ENCODE measurements around the gene DHRS1.

DHRS1 gene

GRCh38 chr14:24263848-24264247 lies 35.7 kb downstream of the DHRS1 start:
- DNase-seq (ENCODE audit: low read depth), result no peak

- no peak for DNase-seq (ENCODE audit: low read depth)
Measured at GRCh38 chr14:24262821-24263733, 36.5 kb downstream of the DHRS1 start, which contains the start of gene TGM1. Gene TGM1 (minus strand): TSS chr14:24263177. CDS start chr14:24262352, 825 bp downstream.

- DNase-seq (ENCODE audit: low read depth), result no peak
Measured at GRCh38 chr14:24261969-24262327, 37.6 kb downstream of the DHRS1 start.

- no peak for DNase-seq (ENCODE audit: low read depth)
Measured at GRCh38 chr14:24261256-24261968, 38.2 kb downstream of the DHRS1 start.

DNA sequence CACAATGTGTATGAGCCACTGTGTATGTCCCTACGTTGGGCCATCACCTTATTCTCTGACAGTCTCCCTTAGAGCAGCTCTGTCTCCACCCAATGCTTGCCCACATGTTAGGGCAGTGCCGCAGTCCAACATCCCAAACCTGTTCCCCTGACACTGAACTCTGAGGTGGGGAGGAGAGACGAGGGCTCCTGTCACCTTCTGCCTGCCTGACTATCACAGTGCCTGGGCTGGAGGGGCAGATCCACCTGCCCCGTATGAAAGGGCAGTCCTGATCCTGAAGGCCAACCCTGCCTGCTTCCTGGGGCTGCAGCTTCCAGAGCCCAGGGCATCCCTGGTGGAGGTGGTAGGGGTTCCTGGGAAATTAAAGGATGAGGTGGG lies 38.8 kb downstream of the DHRS1 start:
- DNase-seq (ENCODE audit: low read depth), result no peak

- no peak for DNase-seq (ENCODE audit: low read depth)
Measured at GRCh38 chr14:24260026-24260779, 39.4 kb downstream of the DHRS1 start.

GRCh38 chr14:24259282-24260025 lies 40.1 kb downstream of the DHRS1 start:
- peak; percentile 77 for DNase-seq (ENCODE audit: low read depth)

- no peak for DNase-seq (ENCODE audit: low read depth)
Measured at GRCh38 chr14:24258548-24259265, 40.9 kb downstream of the DHRS1 start.

- DNase-seq (ENCODE audit: low read depth), result no peak
Measured at GRCh38 chr14:24258119-24258518, 41.5 kb downstream of the DHRS1 start.

GRCh38 chr14:24256960-24257359 lies 42.6 kb downstream of the DHRS1 start:
- no peak for DNase-seq (ENCODE audit: low read depth)

DNA sequence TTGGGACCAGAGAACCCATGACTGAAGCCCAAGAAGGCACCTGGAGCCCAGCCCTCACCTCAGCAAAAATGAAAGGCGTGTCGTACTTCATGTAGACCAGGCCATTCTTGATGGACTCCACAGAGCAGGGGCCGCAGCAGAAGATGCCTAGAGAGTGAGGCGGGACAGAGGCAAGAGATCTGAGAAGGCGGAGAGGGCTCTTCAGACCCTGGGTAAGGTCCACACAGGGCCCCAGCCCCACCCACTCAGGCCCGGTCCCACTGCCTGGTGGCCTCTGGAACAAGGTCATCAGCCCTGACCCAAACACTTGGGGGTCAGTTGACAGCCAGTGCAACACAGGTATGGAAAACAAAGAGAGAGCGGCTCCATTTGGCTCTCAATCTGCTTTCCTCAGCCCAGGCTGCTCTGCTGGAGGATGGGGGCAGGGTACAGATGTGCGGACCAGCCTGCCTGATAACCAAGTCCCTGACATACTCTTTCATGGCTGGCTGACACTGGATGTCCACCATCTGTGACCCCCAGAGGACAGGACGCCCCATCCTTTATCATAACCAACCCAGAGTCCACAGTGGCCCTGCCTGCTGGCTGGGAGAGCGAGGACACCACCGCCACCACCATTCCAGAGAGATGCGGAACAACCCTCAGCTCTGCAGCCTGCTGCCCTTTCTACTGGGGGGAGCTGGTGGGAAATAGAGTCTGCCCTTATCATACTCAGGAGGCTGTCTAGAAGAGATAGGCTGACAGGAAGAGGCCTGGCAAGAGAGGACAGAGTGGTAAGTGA lies 43.5 kb downstream of the DHRS1 start:
- DNase-seq (ENCODE audit: low read depth), result no peak

GRCh38 chr14:24255438-24255837 lies 44.1 kb downstream of the DHRS1 start:
- DNase-seq (ENCODE audit: low read depth), result no peak

GRCh38 chr14:24254630-24255392 lies 44.8 kb downstream of the DHRS1 start:
- no peak for DNase-seq (ENCODE audit: low read depth)

- no peak for DNase-seq (ENCODE audit: low read depth)
Measured at GRCh38 chr14:24253936-24254335, 45.6 kb downstream of the DHRS1 start.

DNA sequence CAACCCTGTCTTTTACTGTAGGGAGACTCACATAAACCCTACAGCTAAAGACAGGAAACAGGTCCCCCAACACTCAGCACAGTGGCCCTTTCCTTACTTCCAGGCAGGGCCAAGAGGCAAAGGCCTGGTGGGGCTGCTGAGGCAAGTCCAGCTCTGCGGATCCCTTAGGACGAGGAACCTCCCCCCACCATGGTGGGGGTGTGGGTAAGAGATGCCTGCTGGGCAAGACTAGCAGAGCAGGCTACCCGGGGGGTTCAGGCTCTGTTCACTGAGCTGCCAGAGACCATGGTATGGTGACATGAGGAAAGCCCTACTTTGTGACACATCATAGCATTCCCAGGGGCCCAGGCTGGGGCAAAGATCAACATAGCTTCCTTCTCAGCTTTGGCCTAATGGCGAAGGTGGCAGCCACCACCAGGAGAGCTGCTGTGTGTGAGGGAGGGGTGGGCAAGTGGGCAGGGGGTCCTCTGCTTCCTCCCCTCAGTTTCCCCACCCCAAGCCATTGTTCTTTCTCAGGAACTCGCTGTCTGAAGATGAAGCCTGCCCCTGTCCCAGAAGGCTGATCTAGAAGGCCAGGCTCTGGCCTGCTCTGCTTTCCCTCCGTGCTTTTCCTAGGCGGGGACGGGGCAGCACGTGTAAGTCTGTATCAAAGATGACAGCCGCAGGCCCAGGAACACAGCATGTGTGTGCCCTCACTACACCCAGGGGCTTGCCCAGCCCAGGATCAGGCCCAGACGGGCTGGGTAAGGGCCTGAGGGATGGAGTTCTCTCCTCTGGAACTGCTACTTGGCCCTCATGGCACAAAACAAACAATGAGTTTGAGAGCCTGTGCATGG lies 47.1 kb downstream of the DHRS1 start:
- no peak for DNase-seq (ENCODE audit: low read depth)

DNA sequence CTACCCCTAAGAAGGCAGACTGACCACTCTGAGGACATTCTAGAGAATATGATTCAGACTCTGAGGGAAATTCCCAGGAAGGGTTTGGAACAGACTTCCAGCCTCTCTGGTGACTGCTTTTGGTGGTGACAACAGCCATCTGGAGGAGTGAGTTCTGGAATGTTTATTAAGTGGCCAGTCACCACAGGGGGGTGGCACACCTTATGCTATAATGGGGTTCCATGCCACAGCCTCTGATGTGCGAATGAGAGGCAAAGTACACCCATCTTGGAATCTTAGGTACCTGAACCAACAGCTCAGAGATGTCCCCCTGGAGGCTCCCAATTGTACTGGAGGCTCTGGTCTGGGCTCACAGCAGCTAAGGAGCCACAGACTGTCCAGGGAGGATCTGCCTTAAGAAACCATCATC lies 47.7 kb downstream of the DHRS1 start:
- DNase-seq (ENCODE audit: low read depth), result no peak

- DNase-seq (ENCODE audit: low read depth), result no peak
Measured at GRCh38 chr14:24250354-24250753, 49.2 kb downstream of the DHRS1 start.

DNA sequence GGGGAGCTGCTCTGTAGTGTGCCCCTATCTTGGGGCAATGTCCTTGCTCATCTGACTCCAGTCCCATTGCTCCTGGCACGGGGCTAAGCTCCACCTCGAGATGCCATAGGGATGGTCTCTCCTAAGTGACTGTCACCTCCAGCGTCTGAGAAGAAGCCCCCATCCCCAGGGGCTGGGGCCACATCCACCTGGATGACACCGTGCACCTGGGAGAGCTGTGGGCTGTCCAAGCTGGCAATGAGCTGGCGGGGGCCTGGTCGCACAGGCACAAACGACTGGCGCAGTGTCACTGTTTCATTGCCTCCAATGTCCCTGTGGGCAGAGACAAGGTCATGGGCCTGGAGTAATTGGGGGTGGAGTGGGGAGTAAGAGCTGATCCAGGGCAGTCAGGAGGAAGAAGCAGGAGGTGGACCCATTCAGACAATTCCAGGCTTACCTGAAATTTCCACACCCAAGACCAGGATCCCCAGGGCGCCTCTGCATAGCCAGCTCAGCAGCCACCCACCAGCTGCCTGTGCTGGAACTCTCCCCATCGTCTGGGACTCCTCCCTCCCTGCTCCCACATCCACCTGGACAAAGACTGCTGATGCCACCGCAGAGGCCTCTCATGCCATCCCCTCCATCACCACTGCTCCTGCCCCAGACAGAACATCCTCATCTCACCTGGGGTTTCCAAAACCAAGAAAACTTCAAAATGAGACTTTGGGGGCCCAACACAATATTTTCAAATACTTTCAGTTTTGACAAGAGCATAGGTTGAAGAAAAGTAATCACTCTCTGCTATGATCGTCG lies 50.2 kb downstream of the DHRS1 start:
- no peak for DNase-seq (ENCODE audit: low read depth)

All from HS-27A (cell line).